COLO668 (cell line): ENCODE data around the gene PRRT4.

Experiments used
- DNase-seq: peaks from one replicate; lab custom pipeline; 2025; ENCODE audit not compliant: unreplicated experiment; lab: John Stamatoyannopoulos, UW

PRRT4 gene

GRCh38 chr7:128350708-128351295 is 10.7 kb downstream of the PRRT4 start:
- no peak for DNase-seq

- no peak for DNase-seq
Measured at GRCh38 chr7:128349466-128349825, 12.0 kb downstream of the PRRT4 start.

- DNase-seq: peak; percentile 46
Measured at GRCh38 chr7:128347647-128348097, 13.8 kb downstream of the PRRT4 start.

DNA sequence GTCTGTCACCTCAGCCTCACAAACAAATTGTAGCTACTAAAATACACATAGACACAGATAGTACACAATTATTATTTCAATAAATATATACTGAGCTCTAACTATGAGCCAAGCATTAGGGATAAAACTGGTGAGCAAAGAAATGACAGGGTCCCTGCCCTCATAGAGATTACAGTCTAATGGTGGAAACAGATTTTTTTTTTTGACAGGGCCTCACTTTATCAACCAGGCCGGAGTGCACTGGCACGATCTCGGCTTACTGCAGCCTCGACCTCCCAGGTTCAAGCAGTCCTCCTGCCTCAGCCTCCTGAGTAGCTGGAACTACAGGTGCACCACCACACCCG is 17.1 kb downstream of the PRRT4 start:
- DNase-seq: no peak

GRCh38 chr7:128343554-128344430 is 17.7 kb downstream of the PRRT4 start, which contains the start of gene RBM28:
Gene RBM28, minus strand, starts transcription at chr7:128343908. Its CDS starts 115 bp downstream, at chr7:128343793.
- DNase-seq: peak; percentile 89

DNA sequence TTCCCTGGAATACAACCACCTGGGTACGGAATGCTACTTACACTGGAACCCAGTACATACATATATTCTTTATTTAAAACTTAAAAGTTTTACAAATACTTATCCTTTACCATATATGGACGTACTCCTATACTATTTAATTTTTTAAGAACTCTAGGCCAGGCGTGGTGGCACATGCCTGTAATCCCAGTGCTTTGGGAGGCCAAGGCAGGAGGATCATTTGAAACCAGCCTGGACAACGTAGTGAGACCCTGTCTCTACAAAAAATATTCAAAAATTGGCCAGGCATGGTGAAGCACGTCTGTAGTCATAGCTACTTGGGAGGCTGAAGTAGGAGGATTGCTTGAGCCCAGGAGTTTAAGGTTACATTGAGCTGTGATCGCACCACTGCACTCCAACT is 19.8 kb downstream of the PRRT4 start:
- no peak for DNase-seq

- no peak for DNase-seq
Measured at GRCh38 chr7:128335730-128336129, 25.8 kb downstream of the PRRT4 start.

DNA sequence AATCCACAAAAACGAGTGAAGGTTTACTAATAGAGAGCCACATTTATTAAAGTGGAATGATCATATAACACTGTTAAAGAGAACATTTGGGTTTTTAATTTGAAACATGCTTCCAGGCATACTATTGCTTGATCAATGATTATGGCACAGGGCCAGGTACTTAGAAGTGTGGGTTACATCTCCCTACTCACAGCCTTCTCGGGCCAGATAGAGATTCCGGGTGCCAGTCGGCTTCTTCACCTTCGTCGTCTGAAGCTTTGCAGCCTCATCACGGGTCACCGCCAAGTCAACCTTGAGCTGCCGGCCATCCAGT is 37.2 kb downstream of the PRRT4 start:
- DNase-seq: no peak

DNA sequence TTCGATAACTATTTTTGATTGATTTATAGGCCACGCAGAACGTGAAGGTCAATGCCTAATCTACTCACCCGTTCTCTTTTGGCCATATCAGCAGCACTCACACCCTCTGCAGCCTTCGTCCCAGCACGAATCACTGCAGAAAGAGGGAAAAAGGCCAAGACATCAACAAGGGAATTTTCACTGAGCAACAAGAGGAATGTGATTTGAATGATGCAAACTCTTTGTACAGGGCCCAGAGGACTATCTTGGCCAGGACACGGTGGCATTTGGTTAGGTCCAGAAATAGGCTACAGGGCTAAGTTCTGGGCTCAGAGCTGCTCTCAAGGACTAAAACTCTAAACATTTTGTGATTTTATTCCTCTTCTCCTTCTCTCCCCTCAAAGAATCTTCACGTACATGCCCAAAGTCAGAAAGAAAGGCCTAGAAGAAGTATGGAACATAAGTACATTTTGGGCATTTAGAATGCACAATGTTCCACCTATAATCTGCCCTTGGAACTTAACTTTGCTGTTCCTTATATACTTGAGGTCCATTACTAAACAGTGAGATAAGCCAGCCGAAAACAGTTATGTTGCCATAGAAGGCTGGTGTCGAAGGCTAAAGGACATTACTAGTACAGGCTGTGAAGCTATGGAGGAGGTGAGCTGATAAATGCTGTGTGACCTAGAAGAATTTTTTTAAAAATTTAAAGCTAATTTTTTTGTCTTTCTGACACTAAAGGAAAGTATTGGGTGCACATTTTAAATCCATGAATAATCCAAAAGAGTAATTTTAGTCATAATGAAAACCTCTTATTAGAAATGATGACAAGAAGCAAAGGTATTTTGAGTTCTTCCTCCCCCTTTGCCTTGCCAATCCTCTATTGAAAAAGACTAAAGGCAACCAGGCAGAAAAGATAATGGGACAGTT is 37.8 kb downstream of the PRRT4 start:
- no peak for DNase-seq

GRCh38 chr7:128323040-128323439 is 38.5 kb downstream of the PRRT4 start:
- no peak for DNase-seq

- no peak for DNase-seq
Measured at GRCh38 chr7:128322040-128322643, 39.3 kb downstream of the PRRT4 start.

DNA sequence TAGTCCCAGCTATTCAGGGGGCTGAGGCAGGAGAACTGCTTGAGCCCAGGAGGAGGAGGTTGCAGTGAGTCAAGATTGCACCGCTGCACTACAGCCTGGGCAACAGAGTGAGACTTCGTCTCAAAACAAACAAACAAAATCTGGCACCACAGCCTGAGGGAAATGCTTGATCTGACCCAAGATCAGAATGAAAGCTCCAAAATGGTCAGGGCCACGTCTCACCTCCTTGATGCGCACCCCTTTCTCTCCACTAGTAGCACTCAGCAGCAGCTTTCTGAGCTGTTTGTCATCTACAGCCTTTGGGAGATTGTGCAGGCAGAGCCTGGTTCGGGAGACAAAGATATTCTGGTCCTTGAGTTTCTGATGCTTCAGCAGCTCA is 40.5 kb downstream of the PRRT4 start:
- DNase-seq: no peak

- no peak for DNase-seq
Measured at GRCh38 chr7:128318691-128319090, 42.8 kb downstream of the PRRT4 start.

- no peak for DNase-seq
Measured at GRCh38 chr7:128311013-128311412, 50.5 kb downstream of the PRRT4 start.

- no peak for DNase-seq
Measured at GRCh38 chr7:128310499-128310898, 51.0 kb downstream of the PRRT4 start.

DNA sequence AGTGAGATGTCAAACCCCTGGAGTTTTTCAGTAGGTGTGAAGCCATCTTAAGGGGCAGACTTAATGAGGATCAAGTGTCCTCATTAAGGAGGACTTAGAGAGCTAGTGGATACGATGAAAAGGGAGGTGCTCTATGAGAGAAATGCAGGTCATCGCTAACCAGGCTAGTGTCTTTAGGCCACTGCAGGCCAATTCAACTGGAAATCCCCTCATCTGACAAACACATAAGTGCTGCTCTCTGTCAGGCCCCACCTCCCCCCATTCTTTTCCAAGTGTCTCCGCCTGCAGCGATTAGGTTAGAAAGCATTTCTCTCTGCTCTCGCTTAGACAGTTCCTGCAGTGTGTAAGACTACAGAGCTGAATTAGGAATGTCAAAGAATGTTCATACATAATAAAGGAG is 51.5 kb downstream of the PRRT4 start:
- no peak for DNase-seq

DNA sequence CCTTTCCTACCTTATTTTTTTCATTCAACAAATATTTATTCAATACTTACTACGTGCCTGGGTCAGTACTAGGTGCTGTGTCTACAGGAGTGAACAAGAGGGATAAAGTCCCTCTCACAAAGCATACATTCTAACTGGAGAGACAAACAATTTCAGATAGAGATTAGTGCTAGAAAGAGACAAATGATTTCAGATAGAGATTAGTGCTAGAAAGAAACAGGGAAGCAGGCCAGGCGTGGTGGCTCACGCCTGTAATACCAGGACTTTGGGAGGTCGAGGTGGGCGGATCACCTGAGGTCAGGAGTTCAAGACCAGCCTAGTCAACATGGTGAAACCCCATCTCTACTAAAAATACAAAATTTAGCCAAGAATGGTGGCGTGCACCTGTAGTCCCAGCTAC is 52.4 kb downstream of the PRRT4 start:
- DNase-seq: no peak

GRCh38 chr7:128307061-128307460 is 54.4 kb downstream of the PRRT4 start:
- no peak for DNase-seq

GRCh38 chr7:128304212-128304611 is 57.3 kb downstream of the PRRT4 start:
- DNase-seq: no peak

- no peak for DNase-seq
Measured at GRCh38 chr7:128303643-128304042, 57.8 kb downstream of the PRRT4 start.

DNA sequence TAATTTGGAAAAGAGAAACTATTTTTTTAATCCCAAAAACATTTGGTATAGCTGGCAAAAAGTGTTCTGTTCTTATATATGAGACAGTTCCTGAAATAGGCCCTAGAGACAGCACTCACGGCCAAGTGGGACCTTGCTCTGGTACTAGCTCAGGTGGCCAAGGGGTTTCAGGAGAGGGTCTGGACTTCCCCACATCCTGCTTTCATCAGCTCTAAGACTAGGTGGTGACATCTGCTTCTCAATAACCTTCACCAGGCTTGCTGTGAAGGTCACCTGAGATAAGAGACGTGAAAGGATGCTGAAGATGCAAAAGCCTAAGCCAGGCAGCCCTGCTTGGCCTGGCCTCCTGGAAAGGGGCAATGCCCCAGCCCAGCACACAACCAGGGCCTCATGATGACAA is 58.4 kb downstream of the PRRT4 start:
- DNase-seq: no peak
